SU-DHL-6 (cell line): ENCODE results near the gene PRKAR2A.
"Not testable (repeated sequence)": the region's sequence is repeated elsewhere in the genome, so short reads cannot be mapped to it uniquely, and the experiment has no call there.

Experiments
- H2AFZ ChIP-seq: fragments of 200-600 bp; sonication (generic); 2 replicates; pipeline ENCODE4 v1.6.1; 2014; ENCODE audit warnings: low read depth, mild to moderate bottlenecking, moderate library complexity, mixed read lengths, antibody characterized with exemption, low read length; ENCODE audit not compliant: severe bottlenecking
- H3F3A ChIP-seq: fragments of 200-600 bp; shearing (Covaris generic); 2 replicates; pipeline ENCODE4 v1.6.0; 2016; ENCODE audit warnings: antibody characterized with exemption, mild to moderate bottlenecking; ENCODE audit not compliant: insufficient read depth
- H3K27ac ChIP-seq: fragments of 200-600 bp; sonication (generic); 2 replicates; pipeline ENCODE4 v1.5.1; 2016; ENCODE audit warnings: low read depth, mild to moderate bottlenecking, low read length, moderate library complexity, mixed read lengths
- H3K27me3 ChIP-seq: fragments of 200-600 bp; sonication (generic), shearing (Covaris generic); 2 replicates; pipeline ENCODE4 v1.6.0; 2014; ENCODE audit warnings: mild to moderate bottlenecking, low read length
- H3K36me3 ChIP-seq: fragments of 200-600 bp; sonication (generic); 2 replicates; pipeline ENCODE4 v1.6.1; 2014; ENCODE audit warnings: mild to moderate bottlenecking, low read length, mixed read lengths
- H3K4me2 ChIP-seq: fragments of 300-600, 200-600 bp; shearing (Covaris generic), sonication (generic); 2 replicates; pipeline ENCODE4 v1.6.0; 2014; ENCODE audit warnings: low read length, low read depth, mild to moderate bottlenecking; ENCODE audit not compliant: poor library complexity, severe bottlenecking
- H3K4me3 ChIP-seq: fragments of 200-600 bp; sonication (generic); 2 replicates; pipeline ENCODE4 v1.5.1; 2014; ENCODE audit warnings: antibody characterized with exemption, low read length, mild to moderate bottlenecking, mixed read lengths; ENCODE audit not compliant: insufficient read depth, poor library complexity, severe bottlenecking
- H3K79me2 ChIP-seq: fragments of 200-600 bp; sonication (generic); 2 replicates; pipeline ENCODE4 v1.6.1; 2014; ENCODE audit warnings: mild to moderate bottlenecking, low read length, moderate library complexity; ENCODE audit not compliant: insufficient read depth
- H3K9ac ChIP-seq: fragments of 200-600 bp; sonication (generic); 2 replicates; pipeline ENCODE4 v1.7.0; 2014; ENCODE audit warnings: mild to moderate bottlenecking, low read length
- H3K9me2 ChIP-seq: fragments of 200-600 bp; sonication (generic); replicated peaks from 2 replicates; pipeline ENCODE4 v1.6.1; 2014; ENCODE audit warnings: low read length; ENCODE audit not compliant: insufficient read depth
- H3K9me3 ChIP-seq: fragments of 200-600 bp; sonication (generic); 2 replicates; pipeline ENCODE4 v1.6.1; 2014; ENCODE audit warnings: low read length, mixed read lengths; ENCODE audit not compliant: insufficient read depth
- H4K20me1 ChIP-seq: fragments of 200-600 bp; sonication (generic); 2 replicates; pipeline ENCODE4 v1.6.1; 2014; ENCODE audit warnings: low read depth, mild to moderate bottlenecking, antibody characterized with exemption, low read length, moderate library complexity, mixed read lengths
- CTCF ChIP-seq: fragments of 200-600 bp; sonication (generic); IDR thresholded peaks from one replicate; pipeline ENCODE4 v1.5.1; 2017; ENCODE audit warnings: antibody characterized with exemption, mild to moderate bottlenecking, low read length, moderate library complexity; ENCODE audit not compliant: insufficient read depth, poor library complexity, severe bottlenecking
- EZH2phosphoT487 ChIP-seq: fragments of 200-600 bp; sonication (generic), shearing (Covaris generic); conservative IDR thresholded peaks from 2 replicates; pipeline ENCODE4 v1.6.1; 2018; ENCODE audit warnings: mild to moderate bottlenecking, antibody characterized with exemption, low read length, moderate library complexity, mixed read lengths

PRKAR2A gene

GRCh38 chr3:48835650-48836366 lies 11.9 kb downstream of the PRKAR2A start:
- H3K9me3 ChIP-seq: no peaks in the 10 kb centered on the region
- no peak overlapping the region for H3K27ac ChIP-seq
- H3K9me2 ChIP-seq: no peaks in the 10 kb centered on the region
- H3K79me2 ChIP-seq: peaks cover 34% of the 10 kb centered on the region
- TF ChIP-seq CTCF: no peak
- no peak for TF ChIP-seq EZH2phosphoT487
- no peak overlapping the region for H2AFZ ChIP-seq
- no peaks in the 10 kb centered on the region for H3K27me3 ChIP-seq
- H3K36me3 ChIP-seq: no peaks in the 10 kb centered on the region
- H3K9ac ChIP-seq: no peak overlapping the region
- H3K4me3 ChIP-seq: no peak overlapping the region
- H3F3A ChIP-seq: peaks cover 3% of the 10 kb centered on the region; the same call in 1 of the 2 replicates
- no peak overlapping the region for H3K4me2 ChIP-seq
- H4K20me1 ChIP-seq: no peaks in the 10 kb centered on the region

GRCh38 chr3:48832684-48833083 lies 15.0 kb downstream of the PRKAR2A start:
- no peaks in the 10 kb centered on the region for H3K27me3 ChIP-seq
- no peak overlapping the region for H3K27ac ChIP-seq
- H3K9ac ChIP-seq: no peak overlapping the region
- H4K20me1 ChIP-seq: no peaks in the 10 kb centered on the region
- H3K9me2 ChIP-seq: no peaks in the 10 kb centered on the region
- H3K4me3 ChIP-seq: no peak overlapping the region
- no peaks in the 10 kb centered on the region for H3K9me3 ChIP-seq
- H3F3A ChIP-seq: 0 out of 2 replicates have a peak, but pooled peaks cover 3% of the 10 kb centered on the region
- H3K79me2 ChIP-seq: peaks cover 36% of the 10 kb centered on the region
- TF ChIP-seq CTCF: no peak
- no peak for TF ChIP-seq EZH2phosphoT487
- H2AFZ ChIP-seq: no peak overlapping the region
- no peak overlapping the region for H3K4me2 ChIP-seq
- H3K36me3 ChIP-seq: no peaks in the 10 kb centered on the region

- H3K27me3 ChIP-seq: no peaks in the 10 kb centered on the region
- no peak overlapping the region for H3K9ac ChIP-seq
- no peak overlapping the region for H3K4me2 ChIP-seq
- no peak for TF ChIP-seq CTCF
- no peak for TF ChIP-seq EZH2phosphoT487
- no peak overlapping the region for H3K4me3 ChIP-seq
- no peaks in the 10 kb centered on the region for H3K36me3 ChIP-seq
- H2AFZ ChIP-seq: no peak overlapping the region
- H3F3A ChIP-seq: 0 out of 2 replicates have a peak, but pooled peaks cover 3% of the 10 kb centered on the region
- H4K20me1 ChIP-seq: 0 out of 2 replicates have a peak, but pooled peaks cover 2% of the 10 kb centered on the region
- H3K9me2 ChIP-seq: no peaks in the 10 kb centered on the region
- peaks cover 36% of the 10 kb centered on the region for H3K79me2 ChIP-seq
- no peak overlapping the region for H3K27ac ChIP-seq
- H3K9me3 ChIP-seq: no peaks in the 10 kb centered on the region
Observed at GRCh38 chr3:48830715-48831114, 17.0 kb downstream of the PRKAR2A start.

- not testable (repeated sequence) for H3K36me3 ChIP-seq, H3K4me2 ChIP-seq, H3K9me3 ChIP-seq, H3K27me3 ChIP-seq, H3F3A ChIP-seq, H3K9ac ChIP-seq, H4K20me1 ChIP-seq, H3K27ac ChIP-seq, H2AFZ ChIP-seq, H3K9me2 ChIP-seq, H3K4me3 ChIP-seq
- H3K79me2 ChIP-seq: peaks cover 36% of the 10 kb centered on the region
Observed at GRCh38 chr3:48829525-48829924, 18.1 kb downstream of the PRKAR2A start.

- not testable (repeated sequence) for H3K27me3 ChIP-seq, H2AFZ ChIP-seq, H3K36me3 ChIP-seq, H3K9me3 ChIP-seq, H3K4me2 ChIP-seq, H3K9ac ChIP-seq, H4K20me1 ChIP-seq, H3K4me3 ChIP-seq, H3K9me2 ChIP-seq, H3K27ac ChIP-seq, H3F3A ChIP-seq
- H3K79me2 ChIP-seq: peaks cover 36% of the 10 kb centered on the region
Observed at GRCh38 chr3:48827874-48828273, 19.8 kb downstream of the PRKAR2A start.
